ENCODE results near the gene DNAJC30.

DNAJC30 gene

GRCh38 chr7:73646785-73647724 lies 36.2 kb downstream of the DNAJC30 start:
- DNase-seq, result no peak

- DNase-seq, result no peak
These were observed 37.5 kb downstream of the DNAJC30 start for GRCh38 chr7:73645643-73646174.

- no peak for DNase-seq
These were observed 38.5 kb downstream of the DNAJC30 start for GRCh38 chr7:73644688-73645286.

- no peak for DNase-seq
These were observed 40.4 kb downstream of the DNAJC30 start for GRCh38 chr7:73642834-73643233.

GRCh38 chr7:73638911-73639310 lies 44.3 kb downstream of the DNAJC30 start:
- DNase-seq, result no peak

GRCh38 chr7:73635428-73636200 lies 47.6 kb downstream of the DNAJC30 start:
- DNase-seq, result no peak

GRCh38 chr7:73633844-73634243 lies 49.4 kb downstream of the DNAJC30 start:
- no peak for DNase-seq

- no peak for DNase-seq
These were observed 49.9 kb downstream of the DNAJC30 start for GRCh38 chr7:73633323-73633722.

- no peak for DNase-seq
These were observed 51.7 kb downstream of the DNAJC30 start for GRCh38 chr7:73631558-73631957.
